KOPT-K1 (cell line): ENCODE data around the gene MRPS6.

Experiments
- H3K27ac ChIP-seq: fragments of 200-600 bp; sonication (generic); 2 replicates; pipeline ENCODE4 v1.5.1; 2016; ENCODE audit warnings: antibody characterized with exemption, mild to moderate bottlenecking, low read depth, low read length; ENCODE audit not compliant: poor library complexity, severe bottlenecking
- H3K36me3 ChIP-seq: fragments of 200-600 bp; sonication (generic); 2 replicates; pipeline ENCODE4 v1.5.1; 2017; ENCODE audit warnings: antibody characterized with exemption, mild to moderate bottlenecking, low read length, moderate library complexity; ENCODE audit not compliant: insufficient read depth
- H3K9me3 ChIP-seq: fragments of 200-600 bp; sonication (generic); 2 replicates; pipeline ENCODE4 v1.5.1; 2017; ENCODE audit warnings: antibody characterized with exemption, low read length, mild to moderate bottlenecking; ENCODE audit not compliant: insufficient read depth, poor library complexity, severe bottlenecking

MRPS6 gene

DNA sequence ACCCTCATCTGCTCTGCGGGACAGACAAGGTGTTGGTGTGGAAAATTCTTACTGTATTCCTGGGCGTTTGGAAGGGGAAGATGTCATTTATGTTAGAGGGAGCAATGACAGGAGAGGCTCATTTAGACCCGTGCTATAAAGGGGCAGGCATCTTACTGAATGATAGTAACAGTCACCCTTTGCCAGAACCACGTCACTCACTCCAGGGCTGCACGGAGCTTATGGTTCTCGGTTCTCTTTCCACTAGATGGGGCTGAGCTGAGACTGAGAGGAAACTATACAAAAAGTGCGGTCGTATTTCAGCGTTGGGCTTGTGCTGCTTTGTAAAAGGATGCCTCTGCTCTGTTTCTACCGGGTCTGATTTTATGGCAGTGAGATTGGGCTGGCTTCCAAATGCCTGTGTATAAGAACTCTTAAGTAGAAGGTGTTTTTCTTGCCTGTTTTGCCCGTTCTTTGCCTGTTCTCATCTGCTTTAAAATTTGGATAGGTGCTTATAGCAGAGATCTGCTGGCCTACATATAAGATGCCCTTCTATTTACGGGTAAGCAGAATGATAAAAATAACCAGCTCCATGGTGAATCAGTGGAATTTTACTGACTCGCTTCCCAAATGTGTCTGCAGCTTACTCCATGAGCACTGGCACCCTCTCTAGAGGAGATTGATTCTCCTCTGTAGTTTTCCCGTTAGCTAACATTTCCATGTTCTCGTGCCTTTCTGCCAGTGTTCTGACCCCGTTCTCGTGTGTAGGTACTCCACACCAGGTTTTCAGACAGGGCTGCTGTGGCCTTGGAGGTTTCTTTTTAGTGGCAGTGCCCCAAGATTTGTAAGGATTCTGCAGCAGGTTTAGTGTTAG lies 55.9 kb downstream of the MRPS6 start:
- Histone ChIP-seq H3K36me3 (peaks cover 87% of the 10 kb centered on the region), H3K9me3 (no peaks in the 10 kb centered on the region), H3K27ac (peak overlapping the region; percentile 74)

DNA sequence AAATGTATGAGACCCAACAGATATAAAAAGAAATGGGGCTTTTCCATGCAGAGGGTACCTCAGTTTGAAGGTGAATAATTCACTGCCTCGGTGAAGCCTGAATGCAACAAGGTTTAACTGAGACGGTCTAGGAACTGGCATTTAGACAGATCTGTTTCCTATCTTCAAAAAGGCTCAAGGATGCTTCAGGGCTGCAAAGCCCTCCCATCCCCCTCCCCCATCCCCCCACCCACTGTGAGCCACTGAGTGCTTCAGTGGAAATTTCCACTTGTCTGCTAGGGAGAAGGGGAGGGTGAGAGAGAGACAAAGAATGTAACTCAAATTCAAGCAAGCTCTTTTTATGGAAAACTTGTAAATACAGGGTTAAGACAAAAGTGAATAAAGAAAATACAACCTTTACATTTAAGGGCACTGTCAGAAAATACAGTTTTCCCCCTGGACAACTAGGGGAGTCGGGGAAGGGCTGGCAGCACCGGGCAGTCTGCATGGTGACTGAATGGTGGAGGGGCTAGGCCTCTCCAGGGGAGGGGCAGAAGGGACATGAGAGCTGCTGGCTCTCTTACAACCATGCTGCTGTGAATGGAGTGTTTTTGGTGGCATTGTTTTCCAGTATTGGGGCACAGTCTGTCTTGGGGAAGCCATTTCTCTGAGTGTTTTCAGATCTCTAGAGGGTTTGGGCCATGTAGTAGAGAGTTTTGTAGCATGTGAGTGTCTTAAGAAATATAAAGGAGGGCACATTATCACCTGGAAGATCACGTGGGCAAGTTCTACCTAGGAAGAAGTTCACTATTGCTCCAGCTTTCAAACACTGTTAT lies 56.7 kb downstream of the MRPS6 start:
- H3K27ac ChIP-seq: peak overlapping the region; percentile 74
- peaks cover 3% of the 10 kb centered on the region for H3K9me3 ChIP-seq
- peaks cover 88% of the 10 kb centered on the region for H3K36me3 ChIP-seq

- Histone ChIP-seq H3K36me3 (peaks cover 88% of the 10 kb centered on the region), H3K27ac (peak overlapping the region; percentile 74)
Observed at GRCh38 chr21:34130716-34130985, 57.3 kb downstream of the MRPS6 start.

DNA sequence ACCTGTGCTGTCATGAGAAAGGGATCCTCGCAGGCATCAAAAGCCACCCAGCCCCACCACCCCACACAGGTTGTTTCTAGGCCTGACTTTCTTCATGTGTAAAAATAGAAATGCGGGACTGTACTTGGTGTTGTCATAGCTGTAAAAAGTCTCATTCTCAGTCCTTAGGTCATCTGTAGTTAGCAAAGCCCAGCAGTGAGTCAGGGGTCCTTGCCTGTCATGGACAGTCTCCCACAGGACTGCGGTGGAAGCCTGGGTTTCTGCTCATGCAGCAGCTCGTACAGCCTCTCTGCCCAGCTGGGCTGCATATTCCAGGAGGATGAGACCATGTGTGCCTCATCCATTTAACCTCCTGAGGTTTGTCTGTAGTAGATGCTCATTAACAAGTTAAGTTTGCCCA lies 58.2 kb downstream of the MRPS6 start:
- Histone ChIP-seq H3K36me3 (peaks cover 85% of the 10 kb centered on the region), H3K27ac (peak overlapping the region; percentile 74), H3K9me3 (peaks cover 16% of the 10 kb centered on the region)

More at GRCh38 chr21:34130716-34130985, 57.3 kb downstream of the MRPS6 start:
- peaks cover 8% of the 10 kb centered on the region for H3K9me3 ChIP-seq

- Histone ChIP-seq H3K27ac (no peak overlapping the region), H3K36me3 (peaks cover 79% of the 10 kb centered on the region), H3K9me3 (peaks cover 22% of the 10 kb centered on the region)
Observed at GRCh38 chr21:34132202-34132601, 58.8 kb downstream of the MRPS6 start.

GRCh38 chr21:34132926-34133325 lies 59.5 kb downstream of the MRPS6 start:
- peaks cover 29% of the 10 kb centered on the region for H3K9me3 ChIP-seq
- H3K27ac ChIP-seq: no peak overlapping the region
- H3K36me3 ChIP-seq: peaks cover 79% of the 10 kb centered on the region

- Histone ChIP-seq H3K36me3 (peaks cover 77% of the 10 kb centered on the region), H3K27ac (no peak overlapping the region), H3K9me3 (peaks cover 33% of the 10 kb centered on the region)
Observed at GRCh38 chr21:34133392-34133791, 60.0 kb downstream of the MRPS6 start.

DNA sequence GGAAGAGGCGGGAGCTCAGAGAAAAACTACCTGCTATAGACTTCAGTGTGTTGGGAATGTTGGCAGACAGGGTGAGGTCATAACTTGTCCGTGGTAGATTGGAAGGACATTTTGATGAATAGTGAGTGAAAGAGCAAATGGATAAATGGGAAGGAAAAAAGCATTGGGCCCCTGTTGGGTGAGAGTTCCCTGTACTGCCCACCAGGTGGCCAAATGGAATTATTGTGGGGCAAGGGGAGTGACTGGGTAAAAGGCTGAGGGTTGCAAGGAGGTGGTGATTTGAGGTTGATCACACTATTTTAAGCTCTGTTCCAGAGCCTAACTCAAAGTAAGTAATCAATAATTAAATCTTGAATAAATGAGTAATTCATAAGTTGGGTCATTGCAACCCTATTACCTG lies 60.4 kb downstream of the MRPS6 start:
- Histone ChIP-seq H3K9me3 (peaks cover 33% of the 10 kb centered on the region), H3K36me3 (peaks cover 73% of the 10 kb centered on the region), H3K27ac (no peak overlapping the region)

GRCh38 chr21:34135330-34135729 lies 62.0 kb downstream of the MRPS6 start:
- Histone ChIP-seq H3K9me3 (peaks cover 33% of the 10 kb centered on the region), H3K36me3 (peaks cover 73% of the 10 kb centered on the region)

GRCh38 chr21:34141373-34141772 lies 68.0 kb downstream of the MRPS6 start:
- Histone ChIP-seq H3K36me3 (peaks cover 64% of the 10 kb centered on the region), H3K27ac (no peak overlapping the region), H3K9me3 (peaks cover 68% of the 10 kb centered on the region)

More at GRCh38 chr21:34135330-34135729, 62.0 kb downstream of the MRPS6 start:
- no peak overlapping the region for H3K27ac ChIP-seq

DNA sequence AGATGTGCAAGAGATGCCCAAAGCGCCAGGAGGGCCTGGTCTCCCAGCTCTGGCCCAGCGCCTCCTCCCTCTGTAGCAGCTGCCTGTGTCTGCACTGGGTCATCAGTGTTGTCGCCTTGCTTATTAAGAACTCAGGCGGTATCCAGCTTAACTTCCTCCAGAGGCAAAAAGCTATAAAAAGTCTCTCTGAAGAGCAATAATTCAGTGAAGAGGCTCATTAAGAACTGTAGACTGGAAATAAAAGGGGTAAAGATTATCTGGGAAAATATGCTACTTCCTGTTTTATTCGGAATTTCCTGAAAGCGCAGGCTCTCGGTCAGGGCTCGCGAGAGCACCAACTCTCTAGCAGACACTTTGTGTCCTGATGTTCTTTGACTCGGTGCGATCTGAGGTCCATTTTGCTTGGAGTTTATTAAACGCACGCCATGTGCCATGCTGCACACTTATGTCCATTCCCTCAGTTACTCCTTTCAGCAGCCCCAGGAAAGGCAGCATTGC lies 70.4 kb downstream of the MRPS6 start:
- Histone ChIP-seq H3K36me3 (peaks cover 65% of the 10 kb centered on the region), H3K9me3 (peaks cover 50% of the 10 kb centered on the region), H3K27ac (no peak overlapping the region)

- Histone ChIP-seq H3K9me3 (peaks cover 50% of the 10 kb centered on the region), H3K36me3 (peaks cover 65% of the 10 kb centered on the region), H3K27ac (no peak overlapping the region)
Observed at GRCh38 chr21:34144224-34144623, 70.8 kb downstream of the MRPS6 start.

GRCh38 chr21:34147792-34148418 lies 74.5 kb downstream of the MRPS6 start:
- Histone ChIP-seq H3K27ac (no peak overlapping the region), H3K9me3 (peaks cover 32% of the 10 kb centered on the region), H3K36me3 (peaks cover 40% of the 10 kb centered on the region)

DNA sequence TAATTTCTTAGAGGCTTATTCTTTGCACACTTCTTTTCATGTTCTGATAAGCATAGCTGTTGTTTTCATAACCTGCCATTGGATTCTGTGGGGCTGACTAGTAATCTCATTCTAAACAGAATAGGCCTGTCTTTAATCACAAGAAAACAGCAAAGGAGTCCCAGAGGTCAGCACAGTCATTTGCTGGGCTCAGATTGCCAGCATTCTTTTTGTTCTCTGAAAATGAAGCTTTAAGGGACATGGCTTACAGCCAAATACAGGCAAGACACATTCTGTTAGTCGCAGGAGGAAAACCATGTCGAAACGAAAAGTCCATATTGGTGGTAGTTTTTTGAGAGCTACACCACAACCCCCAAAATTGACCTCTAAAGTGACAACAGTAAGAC lies 75.0 kb downstream of the MRPS6 start:
- peaks cover 35% of the 10 kb centered on the region for H3K36me3 ChIP-seq

More for the DNA sequence above, 75.0 kb downstream of the MRPS6 start:
- Histone ChIP-seq H3K27ac (no peak overlapping the region), H3K9me3 (peaks cover 27% of the 10 kb centered on the region)
